HCT116 (cell line): ENCODE measurements around the gene CIRBP. TPM values are rescaled to one million over a fixed set of nuclear protein-coding genes. Genes with fewer than 3 reads are reported as not detected.

Source experiments
- ATAC-seq: fragments of 200-7000 bp; cut with Tn5 transposase; 2 replicates; pipeline ENCODE4 v1.9.1; 2020; ENCODE audit warnings: mild to moderate bottlenecking, moderate library complexity
- BruUV-seq: library from RNA; stranded (reverse); fragments of 400-500 nt; replicated peaks from 2 replicates; lab custom pipeline; 2021; lab: Mats Ljungman, UMichigan
- CTCF ChIA-PET: fragments of 300-600 bp; sonication (Branson Sonifier 250); formaldehyde crosslinking; loops from one replicate; lab custom pipeline; 2021; ENCODE audit warnings: antibody characterized with exemption; lab: Charles Lee
- POLR2A ChIA-PET: fragments of 300-600, 350-600 bp; sonication (Branson Sonifier 250); formaldehyde crosslinking; loops from one replicate; lab custom pipeline; 2021; ENCODE audit warnings: antibody characterized with exemption; lab: Charles Lee
- RAD21 ChIA-PET, 2 experiments: fragments of 300-600 bp; sonication (Branson Sonifier 250); formaldehyde crosslinking; loops; one replicate each; lab custom pipeline; 2023; ENCODE audit warnings: low total read pairs in 2 of 2; ENCODE audit not compliant: uncharacterized antibody in 2 of 2, unreplicated experiment in 2 of 2, low non-redundant PET in 1 of 2; lab: Charles Lee
- DNase-seq: peaks from one replicate; pipeline ENCODE4 v3.0.0-alpha.2; 2010; ENCODE audit warnings: low read depth, low spot score
- H2AFZ ChIP-seq: fragments of 200-600 bp; shearing (Covaris generic), sonication (generic); 2 replicates; pipeline ENCODE4 v1.6.1; 2017; ENCODE audit warnings: low read depth, mixed run types, mixed read lengths, antibody characterized with exemption, low read length; ENCODE audit not compliant: poor library complexity, severe bottlenecking
- H3K27ac ChIP-seq: 2 replicates; pipeline ENCODE4 v1.5.1; 2012; ENCODE audit warnings: low read depth, low read length
- H3K27me3 ChIP-seq: fragments of 200-600 bp; sonication (generic); 2 replicates; pipeline ENCODE4 v1.6.1; 2016; ENCODE audit warnings: mixed run types, low read length, mixed read lengths; ENCODE audit not compliant: insufficient read depth
- H3K36me3 ChIP-seq, 2 experiments: fragments of 200-500 bp in 1 of 2; fragments of 200-600 bp in 1 of 2; sonication (Bioruptor generic) in 1 of 2; sonication (generic) in 1 of 2; 2 replicates each; pipeline versions ENCODE4 v1.5.1 to v1.6.1; 2014 to 2016; ENCODE audit warnings: low read length in 2 of 2, inconsistent platforms in 1 of 2, mixed read lengths in 1 of 2, mixed run types in 1 of 2; ENCODE audit not compliant: insufficient read depth in 2 of 2, control insufficient read depth in 1 of 2
- H3K4me1 ChIP-seq, 2 experiments: fragments of 200-600 bp in 1 of 2; sonication (generic) in 1 of 2; 2 replicates each; pipeline versions ENCODE4 v1.5.1 to v1.6.1; 2012 to 2017; ENCODE audit warnings: low read length in 2 of 2, inconsistent platforms in 1 of 2, mild to moderate bottlenecking in 1 of 2, mixed read lengths in 1 of 2, mixed run types in 1 of 2, moderate library complexity in 1 of 2; ENCODE audit not compliant: insufficient read depth in 2 of 2, control insufficient read depth in 1 of 2
- H3K4me2 ChIP-seq: fragments of 200-600 bp; sonication (generic); 2 replicates; pipeline ENCODE4 v1.6.1; 2017; ENCODE audit warnings: mixed run types, low read length, mixed read lengths
- H3K4me3 ChIP-seq, 2 experiments: fragments of 200-600 bp in 1 of 2; sonication (generic) in 1 of 2; replicated peaks in 1 of 2; 2 replicates each; pipeline ENCODE4 v1.5.1; 2011 to 2016; ENCODE audit warnings: low read length in 2 of 2, control low read depth in 1 of 2, low read depth in 1 of 2, mild to moderate bottlenecking in 1 of 2, mixed read lengths in 1 of 2, mixed run types in 1 of 2
- H3K79me2 ChIP-seq: fragments of 200-600 bp; sonication (generic); 2 replicates; pipeline ENCODE4 v1.6.1; 2017; ENCODE audit warnings: mild to moderate bottlenecking, mixed run types, low read length, moderate library complexity, mixed read lengths; ENCODE audit not compliant: insufficient read depth
- H3K9ac ChIP-seq: fragments of 200-600 bp; sonication (generic); 2 replicates; pipeline ENCODE4 v1.6.1; 2016; ENCODE audit warnings: low read length, mixed read lengths
- H3K9me2 ChIP-seq: fragments of 200-600 bp; sonication (generic), shearing (Covaris generic); 2 replicates; pipeline ENCODE4 v1.6.1; 2017; ENCODE audit warnings: mixed run types, mild to moderate bottlenecking, moderate library complexity; ENCODE audit not compliant: insufficient read depth
- H3K9me3 ChIP-seq, 2 experiments: fragments of 200-500 bp in 1 of 2; fragments of 200-600 bp in 1 of 2; sonication (Bioruptor generic) in 1 of 2; sonication (generic) in 1 of 2; 2 replicates each; pipeline ENCODE4 v1.6.1; 2014 to 2017; ENCODE audit warnings: low read length in 2 of 2, mixed read lengths in 2 of 2, inconsistent platforms in 1 of 2, low read depth in 1 of 2, mild to moderate bottlenecking in 1 of 2, mixed run types in 1 of 2, moderate library complexity in 1 of 2; ENCODE audit not compliant: control insufficient read depth in 1 of 2, insufficient read depth in 1 of 2
- H4K20me1 ChIP-seq: fragments of 200-600 bp; sonication (generic), shearing (Covaris generic); 2 replicates; pipeline ENCODE4 v1.6.1; 2017; ENCODE audit warnings: mixed run types, mild to moderate bottlenecking, moderate library complexity; ENCODE audit not compliant: insufficient read depth
- ATF3 ChIP-seq: IDR thresholded peaks from 2 replicates; pipeline ENCODE4 v1.6.1; 2012
- CEBPB ChIP-seq: IDR thresholded peaks from 2 replicates; pipeline ENCODE4 v1.6.1; 2012; ENCODE audit warnings: low read depth
- CTCF ChIP-seq, 3 experiments: fragments of 200-600 bp in 1 of 3; sonication (generic) in 1 of 3; IDR thresholded peaks in 2 of 3; conservative IDR thresholded peaks in 1 of 3; 2 replicates each; pipeline ENCODE4 v1.5.1; 2012 to 2017; ENCODE audit warnings: low read depth in 2 of 3, low read length in 2 of 3, antibody characterized with exemption in 1 of 3, borderline replicate concordance in 1 of 3, control low read depth in 1 of 3, mild to moderate bottlenecking in 1 of 3, mixed read lengths in 1 of 3, mixed run types in 1 of 3, moderate library complexity in 1 of 3; ENCODE audit not compliant: insufficient read depth in 1 of 3
- EGR1 ChIP-seq: IDR thresholded peaks from 2 replicates; pipeline ENCODE4 v1.6.1; 2012; ENCODE audit warnings: low read depth
- ELF1 ChIP-seq: IDR thresholded peaks from 2 replicates; pipeline ENCODE4 v1.6.1; 2012; ENCODE audit warnings: low read depth, borderline replicate concordance
- EZH2 ChIP-seq: fragments of 200-600 bp; sonication (generic); IDR thresholded peaks from 2 replicates; pipeline ENCODE4 v1.6.1; 2017; ENCODE audit warnings: antibody characterized with exemption, mixed run types
- EZH2phosphoT487 ChIP-seq: fragments of 200-600 bp; IDR thresholded peaks from 2 replicates; pipeline ENCODE4 v1.6.1; 2018; ENCODE audit warnings: antibody characterized with exemption, borderline replicate concordance
- JUND ChIP-seq: IDR thresholded peaks from 2 replicates; pipeline ENCODE4 v1.6.1; 2012
- MAX ChIP-seq: IDR thresholded peaks from 2 replicates; pipeline ENCODE4 v1.6.1; 2012
- POLR2A ChIP-seq: IDR thresholded peaks from 2 replicates; pipeline ENCODE4 v1.7.0; 2011; ENCODE audit warnings: borderline replicate concordance; ENCODE audit not compliant: insufficient read depth, insufficient read length; ENCODE audit errors: extremely low read depth
- POLR2AphosphoS5 ChIP-seq: IDR thresholded peaks from 2 replicates; pipeline ENCODE4 v1.6.1; 2011; ENCODE audit warnings: mild to moderate bottlenecking, low read depth, low read length, moderate library complexity
- RAD21 ChIP-seq: IDR thresholded peaks from 2 replicates; pipeline ENCODE4 v1.6.1; 2012; ENCODE audit warnings: low read depth, mild to moderate bottlenecking
- SRF ChIP-seq: IDR thresholded peaks from 2 replicates; pipeline ENCODE4 v1.6.1; 2012; ENCODE audit warnings: low read depth
- TCF7L2 ChIP-seq: IDR thresholded peaks from 2 replicates; pipeline ENCODE4 v1.7.0; 2011; ENCODE audit warnings: borderline replicate concordance, inconsistent platforms; ENCODE audit not compliant: insufficient read depth, insufficient read length; ENCODE audit errors: extremely low read depth
- ZBTB33 ChIP-seq: IDR thresholded peaks from 2 replicates; pipeline ENCODE4 v1.6.1; 2011; ENCODE audit warnings: mild to moderate bottlenecking, low read length, moderate library complexity; ENCODE audit not compliant: insufficient replicate concordance; ENCODE audit errors: extremely low read depth
- ZNF274 ChIP-seq: fragments of 200-500 bp; sonication (Bioruptor generic); IDR thresholded peaks from 2 replicates; pipeline ENCODE4 v1.6.1; 2014; ENCODE audit warnings: mild to moderate bottlenecking, low read depth, low read length, inconsistent platforms
- intact Hi-C: fragments of 100-400 bp; cut with micrococcal nuclease; formaldehyde crosslinking; loops from 2 replicates; pipeline ENCODE4 v1.10.0; 2022
- total RNA-seq: library from RNA; stranded (reverse); gene quantifications from one replicate; pipeline ENCODE4 v1.2.1, GENCODE V29; 2021; ENCODE audit not compliant: unreplicated experiment

CIRBP gene
- total RNA-seq, 1 experiment from 2014 or later = 276 TPM

- Histone ChIP-seq H3K36me3 (no peaks in the 10 kb centered on the region), H3K9me3 (no peaks in the 10 kb centered on the region), H3K79me2 (no peaks in the 10 kb centered on the region), H3K4me1 (peaks cover 5 to 17% of the 10 kb centered on the region in 2 experiments; a peak in 2 of 4 replicates), H2AFZ (no peak overlapping the region), H3K27ac (no peak overlapping the region), H3K9ac (no peak overlapping the region), H3K4me2 (no peak overlapping the region), H4K20me1 (no peaks in the 10 kb centered on the region), H3K27me3 (no peaks in the 10 kb centered on the region), H3K9me2 (no peaks in the 10 kb centered on the region), H3K4me3 (no peak overlapping the region)
- CTCF ChIA-PET = no interaction called here
- no TSS peak for BruUV-seq
- ATAC-seq = peak; percentile 23
- RAD21 ChIA-PET = no interaction called here
- POLR2A ChIA-PET = interaction anchor here (1.5 kb wide), 1 partner anchor 16 kb away, joined by 7 read pairs; the partner anchor contains the start of gene CIRBP
- DNase-seq = no peak
- intact Hi-C loops = no loop called here
- TF ChIP-seq MAX = no peak
- no peak for TF ChIP-seq POLR2AphosphoS5
- no peak for TF ChIP-seq ATF3
- no peak for TF ChIP-seq EZH2
- no peak for TF ChIP-seq EZH2phosphoT487
- no peak for TF ChIP-seq CEBPB
- no peak for TF ChIP-seq TCF7L2
- TF ChIP-seq ZNF274 = no peak
- TF ChIP-seq RAD21 = no peak
- no peak for TF ChIP-seq CTCF (IDR thresholded peaks at IDR 0.05 in 2 of 3, conservative IDR thresholded peaks at IDR 0.05 in 1 of 3; ENCODE audit: borderline replicate concordance in 1 of 3, insufficient read depth in 1 of 3, low read depth in 2 of 3, low read length in 2 of 3)
- TF ChIP-seq SRF = no peak
- TF ChIP-seq ZBTB33 = no peak
- no peak for TF ChIP-seq EGR1
- TF ChIP-seq ELF1 = no peak
- no peak for TF ChIP-seq POLR2A
- TF ChIP-seq JUND = no peak
Measured at GRCh38 chr19:1284979-1285736, 16.0 kb downstream of the CIRBP start.
